ENCODE results near the gene ZNF708. TPM values are rescaled to one million over a fixed set of nuclear protein-coding genes. Genes with fewer than 3 reads are reported as not detected.
"Not testable (repeated sequence)": the region's sequence is repeated elsewhere in the genome, so short reads cannot be mapped to it uniquely, and the experiment has no call there.

ZNF708 gene
- total RNA-seq, 2 donors from 2014 or later, result 11.5 to 20.5 TPM

- no peaks in the 10 kb centered on the region for H3K9me3 ChIP-seq
- H3K27me3 ChIP-seq (replicated peaks; ENCODE audit: insufficient read depth), result no peaks in the 10 kb centered on the region
- H3K27ac ChIP-seq, result peak overlapping the region in 1 of 2 donors; percentile 32
- H3K4me3 ChIP-seq, result no peak overlapping the region
- TF ChIP-seq CTCF (IDR thresholded peaks at IDR 0.05), result no peak
- DNase-seq (ENCODE audit: low spot score) (no peak), ATAC-seq (ENCODE audit: insufficient number of reproducible peaks, low FRiP score, low read depth) (no peak)
- H3K4me1 ChIP-seq (ENCODE audit: control insufficient read depth in 1 of 2, low read depth in 2 of 2), result peaks cover 0 to 13% of the 10 kb centered on the region in 2 donors
- H3K36me3 ChIP-seq, result peaks cover 5% of the 10 kb centered on the region
These were observed 7.2 kb downstream of the ZNF708 start for GRCh38 chr19:21321996-21322395.

- no peak for ATAC-seq (ENCODE audit: insufficient number of reproducible peaks, low FRiP score, low read depth)
- Histone ChIP-seq H3K4me1 (ENCODE audit: control insufficient read depth in 1 of 2, low read depth in 2 of 2) (peaks cover 0 to 11% of the 10 kb centered on the region in 2 donors), H3K27ac (no peak overlapping the region)
These were observed 8.1 kb downstream of the ZNF708 start for GRCh38 chr19:21321134-21321533.

GRCh38 chr19:21317821-21318220 is 11.4 kb downstream of the ZNF708 start:
- H3K27ac ChIP-seq, result no peak overlapping the region
- no peaks in the 10 kb centered on the region for H3K36me3 ChIP-seq
- no peak for ATAC-seq (ENCODE audit: insufficient number of reproducible peaks, low FRiP score, low read depth)
- peaks cover 0 to 16% of the 10 kb centered on the region in 2 donors for H3K4me1 ChIP-seq (ENCODE audit: control insufficient read depth in 1 of 2, low read depth in 2 of 2)
- no peak overlapping the region for H3K4me3 ChIP-seq
- no peak for TF ChIP-seq CTCF (IDR thresholded peaks at IDR 0.05)
- H3K9me3 ChIP-seq, result no peaks in the 10 kb centered on the region
- no peaks in the 10 kb centered on the region for H3K27me3 ChIP-seq (replicated peaks; ENCODE audit: insufficient read depth)
- DNase-seq (ENCODE audit: low spot score), result no peak

More at GRCh38 chr19:21321134-21321533, 8.1 kb downstream of the ZNF708 start:
- Histone ChIP-seq H3K27me3 (replicated peaks; ENCODE audit: insufficient read depth) (no peaks in the 10 kb centered on the region), H3K4me3 (no peak overlapping the region), H3K36me3 (peaks cover 3% of the 10 kb centered on the region), H3K9me3 (no peaks in the 10 kb centered on the region)
- DNase-seq (ENCODE audit: low spot score), result no peak
- no peak for TF ChIP-seq CTCF (IDR thresholded peaks at IDR 0.05)

GRCh38 chr19:21314676-21315075 is 14.5 kb downstream of the ZNF708 start:
- Histone ChIP-seq H3K9me3 (no peaks in the 10 kb centered on the region), H3K27me3 (replicated peaks; ENCODE audit: insufficient read depth) (no peaks in the 10 kb centered on the region), H3K4me3 (no peak overlapping the region), H3K36me3 (no peaks in the 10 kb centered on the region), H3K4me1 (ENCODE audit: control insufficient read depth in 1 of 2, low read depth in 2 of 2) (peaks cover 0 to 12% of the 10 kb centered on the region in 2 donors), H3K27ac (no peak overlapping the region)
- DNase-seq (ENCODE audit: low spot score), result no peak
- ATAC-seq (ENCODE audit: insufficient number of reproducible peaks, low FRiP score, low read depth), result no peak
- TF ChIP-seq CTCF (IDR thresholded peaks at IDR 0.05), result no peak

GRCh38 chr19:21312807-21313206 is 16.4 kb downstream of the ZNF708 start:
- not testable (repeated sequence) for H3K36me3 ChIP-seq; ATAC-seq (ENCODE audit: insufficient number of reproducible peaks, low FRiP score, low read depth)

GRCh38 chr19:21308773-21309172 is 20.4 kb downstream of the ZNF708 start:
- no peaks in the 10 kb centered on the region for H3K27me3 ChIP-seq (replicated peaks; ENCODE audit: insufficient read depth)
- H3K9me3 ChIP-seq, result no peaks in the 10 kb centered on the region
- no peak overlapping the region for H3K27ac ChIP-seq
- no peak for TF ChIP-seq CTCF (IDR thresholded peaks at IDR 0.05)
- no peak overlapping the region for H3K4me3 ChIP-seq
- no peak for DNase-seq (ENCODE audit: low spot score)
- ATAC-seq (ENCODE audit: insufficient number of reproducible peaks, low FRiP score, low read depth), result no peak
- H3K36me3 ChIP-seq, result peaks cover 6% of the 10 kb centered on the region
- H3K4me1 ChIP-seq (ENCODE audit: control insufficient read depth in 1 of 2, low read depth in 2 of 2), result no peaks in the 10 kb centered on the region

More at GRCh38 chr19:21312807-21313206, 16.4 kb downstream of the ZNF708 start:
- not testable (repeated sequence) for H3K4me3 ChIP-seq; H3K27me3 ChIP-seq (replicated peaks; ENCODE audit: insufficient read depth); H3K9me3 ChIP-seq; DNase-seq (ENCODE audit: low spot score); H3K27ac ChIP-seq; H3K4me1 ChIP-seq (ENCODE audit: control insufficient read depth in 1 of 2, low read depth in 2 of 2)

- not testable (repeated sequence) for H3K27ac ChIP-seq; H3K27me3 ChIP-seq (replicated peaks; ENCODE audit: insufficient read depth); ATAC-seq (ENCODE audit: insufficient number of reproducible peaks, low FRiP score, low read depth); H3K9me3 ChIP-seq; DNase-seq (ENCODE audit: low spot score); H3K4me1 ChIP-seq (ENCODE audit: control insufficient read depth in 1 of 2, low read depth in 2 of 2); H3K4me3 ChIP-seq
- peaks cover 16% of the 10 kb centered on the region for H3K36me3 ChIP-seq
These were observed 22.2 kb downstream of the ZNF708 start for GRCh38 chr19:21306881-21307479.

GRCh38 chr19:21293768-21294167 is 35.4 kb downstream of the ZNF708 start:
- not testable (repeated sequence) for ATAC-seq (ENCODE audit: insufficient number of reproducible peaks, low FRiP score, low read depth); H3K27me3 ChIP-seq (replicated peaks; ENCODE audit: insufficient read depth); H3K4me3 ChIP-seq; H3K4me1 ChIP-seq (ENCODE audit: control insufficient read depth in 1 of 2, low read depth in 2 of 2); H3K27ac ChIP-seq; DNase-seq (ENCODE audit: low spot score)
- H3K36me3 ChIP-seq, result peaks cover 34% of the 10 kb centered on the region
- peaks cover 72% of the 10 kb centered on the region for H3K9me3 ChIP-seq

Data from thoracic aorta (tissue), 2 donors.